GM21576 (cell line): ENCODE results near the gene UROS.

ENCODE experiments used
- ATAC-seq: cut with Tn5 transposase; IDR thresholded peaks from one replicate; pipeline ENCODE4 v1.9.1; 2021; ENCODE audit warnings: mild to moderate bottlenecking, moderate library complexity; ENCODE audit not compliant: unreplicated experiment

The UROS gene

DNA sequence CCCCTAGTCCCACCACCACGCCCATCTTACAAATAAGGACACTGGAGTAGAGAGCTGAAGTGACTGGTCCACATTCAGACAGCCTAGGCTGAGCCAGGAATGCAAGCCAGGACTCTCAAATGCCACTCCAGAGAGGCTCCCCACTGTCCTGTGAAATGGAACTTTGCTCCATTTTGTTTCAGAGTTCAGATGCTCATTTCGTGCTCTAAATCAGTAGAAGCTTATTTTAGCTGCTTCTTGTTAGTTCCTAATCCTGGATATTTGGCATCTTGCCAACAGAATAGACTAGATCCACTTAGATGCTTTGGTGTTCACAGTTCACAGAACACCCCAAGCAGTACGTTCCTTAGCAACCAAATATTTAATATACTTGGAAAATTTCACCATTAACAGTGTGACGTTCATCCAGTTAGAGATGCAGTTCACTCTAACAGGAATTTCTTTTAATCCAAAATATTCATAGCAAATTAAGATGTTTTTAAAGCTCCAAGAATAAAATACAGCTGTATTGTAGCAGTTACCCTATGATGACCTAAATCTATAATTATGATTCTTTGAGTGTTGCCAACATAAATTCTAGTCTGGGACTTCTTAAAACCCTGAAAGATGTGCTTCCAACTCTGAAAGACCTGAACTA is 54.7 kb downstream of the UROS start:
- ATAC-seq: no peak

DNA sequence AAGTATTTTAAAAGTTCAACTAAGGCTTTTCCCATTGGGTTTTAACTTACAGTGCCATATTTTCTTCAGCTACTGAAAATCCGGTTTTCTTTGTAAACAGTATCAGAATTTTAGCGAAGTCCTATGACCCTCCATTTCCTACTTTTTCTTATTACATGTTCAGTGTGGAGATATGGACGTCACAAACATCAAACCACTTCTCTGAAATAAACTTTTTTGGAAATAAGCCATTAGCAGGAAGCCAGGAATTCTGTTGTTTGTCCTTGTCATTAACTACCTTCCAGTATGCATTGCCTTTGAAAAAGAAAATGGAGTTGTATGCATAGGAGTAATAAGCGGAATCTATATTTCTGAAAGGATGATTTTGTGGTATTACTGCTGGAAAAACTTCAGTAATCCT is 56.5 kb downstream of the UROS start:
- ATAC-seq: no peak

DNA sequence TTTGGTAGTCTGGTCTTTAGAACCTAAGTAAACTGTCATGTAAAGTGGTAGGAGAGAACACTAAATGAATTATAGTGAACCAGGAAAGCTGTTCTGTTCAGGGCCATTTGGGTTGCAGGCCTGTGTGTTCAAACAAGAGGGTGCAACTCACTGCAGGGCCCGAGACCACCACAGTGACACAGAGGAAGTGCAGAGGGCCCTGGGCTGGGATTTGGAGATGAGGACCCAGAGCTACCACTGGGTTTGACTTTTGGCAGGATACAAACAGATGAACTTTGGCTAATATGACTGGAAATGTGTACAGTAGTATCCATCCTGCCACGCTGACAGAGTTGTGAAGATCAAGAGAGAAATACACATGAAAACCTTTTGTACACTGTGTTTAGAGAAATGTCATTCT is 57.2 kb downstream of the UROS start:
- ATAC-seq: no peak

DNA sequence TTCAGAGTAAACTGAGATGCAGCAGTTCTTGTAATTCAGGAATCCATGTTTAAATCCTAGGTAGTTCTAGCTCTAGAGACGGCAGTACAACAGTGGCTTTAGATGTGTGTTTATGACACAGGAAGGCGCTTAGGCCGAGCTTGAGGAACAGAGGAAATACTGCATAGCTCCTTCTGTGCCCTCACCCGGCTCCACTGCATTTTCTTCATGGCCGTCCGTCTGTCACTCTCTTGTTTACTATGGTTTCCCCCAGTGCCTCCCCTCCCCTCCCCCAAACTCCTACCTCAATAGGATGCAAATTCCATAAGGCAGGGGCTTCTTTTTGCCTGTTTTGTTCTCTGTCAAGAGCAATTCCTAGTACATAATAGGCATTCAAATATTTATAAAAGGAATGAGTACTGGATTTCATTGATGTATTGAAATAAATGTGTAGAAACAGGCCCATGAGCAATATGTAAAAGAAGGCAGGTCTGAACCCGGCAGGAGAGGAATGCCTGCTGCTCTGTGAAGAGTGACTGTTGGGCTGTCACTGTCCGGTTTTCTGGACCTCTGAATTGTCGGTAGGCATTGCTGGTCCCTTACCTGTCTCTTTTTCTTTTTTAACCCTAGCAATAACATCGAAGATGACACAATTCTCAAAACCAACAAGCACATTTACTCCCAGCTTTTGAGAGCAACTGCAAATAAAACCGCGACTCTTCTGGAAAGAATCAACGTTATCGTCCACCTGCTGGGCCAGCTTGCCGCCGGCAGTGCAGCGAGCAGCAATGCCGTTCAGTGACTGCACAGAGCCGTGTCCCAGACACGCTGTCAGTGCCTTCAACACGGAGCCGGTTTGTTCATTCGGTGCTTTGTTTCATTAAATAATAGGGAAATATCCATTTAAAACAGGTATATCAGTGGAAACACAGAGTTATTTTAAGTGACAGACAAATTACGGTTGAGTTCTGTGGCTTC is 60.1 kb downstream of the UROS start:
- ATAC-seq: no peak

DNA sequence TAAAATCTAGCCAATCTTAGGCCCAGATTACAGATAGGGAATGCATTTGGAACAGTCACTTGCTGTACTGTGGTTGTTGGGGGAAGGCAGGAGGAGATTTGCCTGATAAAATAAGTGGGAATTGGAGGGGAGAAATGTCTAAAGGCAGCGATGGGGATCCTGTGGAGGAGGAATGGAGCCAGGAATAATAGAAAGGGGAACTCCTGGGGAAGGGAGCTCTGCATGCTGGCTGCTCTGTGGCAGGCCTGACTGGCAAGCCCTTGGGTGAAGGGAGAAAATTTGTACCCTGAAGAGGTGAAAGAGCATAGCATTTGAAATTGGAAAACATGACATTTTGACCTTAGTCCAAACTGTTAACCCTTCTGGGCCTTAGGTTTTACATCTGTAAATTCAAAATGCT is 61.1 kb downstream of the UROS start:
- no peak for ATAC-seq

DNA sequence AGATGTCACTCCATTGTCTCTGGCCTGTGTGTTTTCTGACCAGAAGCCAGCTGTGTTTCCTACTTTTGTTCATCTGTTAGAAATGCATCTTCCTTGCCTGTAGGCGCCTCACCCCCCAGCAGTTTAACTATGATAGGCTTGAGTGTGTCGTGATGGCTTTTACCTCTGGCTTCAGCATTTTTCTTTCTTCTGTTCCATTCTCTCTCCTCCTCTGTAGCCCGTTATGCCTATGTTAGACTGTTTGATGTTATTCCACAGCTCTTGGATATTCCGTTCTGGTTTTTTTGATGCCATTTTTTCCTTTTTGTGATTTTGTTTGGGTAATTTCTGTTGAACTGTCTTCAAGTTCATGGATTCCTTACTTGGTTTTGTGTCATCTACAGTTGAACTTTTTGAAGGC is 65.3 kb downstream of the UROS start:
- no peak for ATAC-seq

DNA sequence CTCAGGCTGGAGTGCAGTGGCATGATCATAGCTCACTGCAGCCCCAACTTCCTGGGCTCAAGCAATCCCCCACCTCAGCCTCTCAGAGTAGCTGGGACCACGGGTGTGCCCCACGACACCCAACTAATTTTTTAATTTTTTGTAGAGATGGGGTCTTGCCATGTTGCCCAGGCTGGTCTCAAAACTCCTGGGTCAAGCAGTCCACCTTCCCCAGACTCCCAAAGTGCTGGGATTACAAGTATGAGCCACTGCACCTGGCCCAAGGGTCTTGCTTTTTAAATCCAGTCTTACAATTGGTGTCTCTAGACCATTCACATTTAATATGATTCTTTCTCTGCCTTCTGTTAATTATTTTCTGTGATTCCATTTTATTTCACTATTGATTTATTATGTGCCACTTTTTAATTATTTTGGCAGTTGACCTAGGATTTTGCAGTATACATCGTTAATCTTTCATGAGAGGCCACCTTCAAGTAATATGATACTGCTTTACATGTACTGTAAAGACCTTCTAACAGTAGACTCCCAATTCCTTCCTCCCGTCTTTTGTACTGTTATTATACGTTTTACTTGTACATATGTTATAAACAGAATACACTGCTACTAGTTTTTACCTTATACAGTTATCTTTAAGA is 66.1 kb downstream of the UROS start:
- ATAC-seq: no peak

DNA sequence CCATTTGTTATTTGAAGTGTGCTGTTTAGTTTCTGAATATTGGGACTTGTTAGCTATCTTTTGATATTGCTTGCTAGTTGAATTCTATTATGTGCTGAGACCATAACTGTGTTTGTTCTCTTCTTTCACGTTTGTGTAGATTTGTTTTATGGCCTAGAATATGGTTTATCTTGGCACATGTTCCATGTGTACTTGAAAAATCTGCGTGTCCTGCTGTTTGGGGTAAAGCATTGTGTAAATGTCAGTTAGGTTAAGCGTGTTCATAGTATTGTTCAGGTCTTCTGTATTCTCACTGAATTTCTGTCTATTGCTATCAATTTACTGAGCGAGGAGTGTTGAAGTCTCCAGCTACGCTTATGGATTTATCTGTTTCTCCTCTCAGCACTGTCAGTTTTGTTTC is 66.9 kb downstream of the UROS start:
- ATAC-seq: no peak

DNA sequence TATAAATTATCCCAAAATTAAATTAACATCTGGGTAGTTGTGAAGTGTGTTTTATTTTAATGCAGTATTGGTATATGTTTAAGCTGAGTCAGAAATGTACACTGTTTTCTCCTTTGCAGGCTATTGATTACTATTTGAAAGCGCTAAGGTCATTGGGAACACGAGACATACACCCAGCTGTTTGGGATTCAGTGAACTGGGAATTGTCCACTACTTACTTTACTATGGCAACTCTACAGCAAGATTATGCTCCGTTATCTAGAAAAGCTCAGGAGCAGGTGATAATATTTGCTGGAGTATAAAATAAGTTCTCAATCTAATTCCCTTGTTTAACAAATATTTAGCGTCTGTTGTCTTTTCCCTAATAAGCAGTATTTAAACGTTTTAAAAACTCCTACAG is 75.6 kb downstream of the UROS start:
- ATAC-seq: no peak

DNA sequence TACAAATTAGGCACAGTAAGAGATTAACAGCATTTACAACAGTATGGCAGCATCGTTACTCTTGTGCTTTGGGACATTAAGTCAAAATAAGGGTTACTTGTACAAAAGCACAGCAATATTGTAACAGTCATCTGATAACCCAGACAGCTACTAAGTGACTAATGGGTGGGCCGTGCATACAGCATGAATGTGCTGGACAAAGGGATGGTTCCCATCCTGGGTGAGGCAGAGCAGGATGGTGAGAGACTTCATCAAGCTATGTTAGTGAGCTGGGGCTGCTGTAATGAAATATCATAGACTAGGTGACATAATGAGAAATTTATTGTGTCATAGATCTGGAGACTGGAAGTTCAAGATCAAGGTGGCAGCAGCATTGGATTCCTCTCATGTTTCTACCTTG is 78.1 kb downstream of the UROS start:
- ATAC-seq: no peak

DNA sequence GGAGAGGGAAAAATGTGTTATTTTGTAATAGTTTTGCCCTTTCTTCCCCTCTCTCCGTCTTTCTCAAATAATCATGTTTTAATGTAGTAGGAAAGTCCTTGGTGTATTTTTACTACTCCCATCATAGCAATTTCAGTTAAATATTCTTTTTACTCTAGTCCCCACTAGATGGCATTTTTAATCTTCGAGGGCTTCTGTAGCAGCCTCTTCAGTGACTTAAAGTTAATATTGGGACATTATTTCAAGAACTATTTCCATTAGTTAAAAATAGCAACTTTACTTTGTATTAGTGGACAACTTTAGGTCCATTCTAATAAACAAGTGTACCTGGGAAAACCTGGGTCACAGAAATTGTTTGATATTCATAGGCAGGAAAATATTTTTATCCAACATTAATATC is 80.6 kb downstream of the UROS start:
- ATAC-seq: no peak

DNA sequence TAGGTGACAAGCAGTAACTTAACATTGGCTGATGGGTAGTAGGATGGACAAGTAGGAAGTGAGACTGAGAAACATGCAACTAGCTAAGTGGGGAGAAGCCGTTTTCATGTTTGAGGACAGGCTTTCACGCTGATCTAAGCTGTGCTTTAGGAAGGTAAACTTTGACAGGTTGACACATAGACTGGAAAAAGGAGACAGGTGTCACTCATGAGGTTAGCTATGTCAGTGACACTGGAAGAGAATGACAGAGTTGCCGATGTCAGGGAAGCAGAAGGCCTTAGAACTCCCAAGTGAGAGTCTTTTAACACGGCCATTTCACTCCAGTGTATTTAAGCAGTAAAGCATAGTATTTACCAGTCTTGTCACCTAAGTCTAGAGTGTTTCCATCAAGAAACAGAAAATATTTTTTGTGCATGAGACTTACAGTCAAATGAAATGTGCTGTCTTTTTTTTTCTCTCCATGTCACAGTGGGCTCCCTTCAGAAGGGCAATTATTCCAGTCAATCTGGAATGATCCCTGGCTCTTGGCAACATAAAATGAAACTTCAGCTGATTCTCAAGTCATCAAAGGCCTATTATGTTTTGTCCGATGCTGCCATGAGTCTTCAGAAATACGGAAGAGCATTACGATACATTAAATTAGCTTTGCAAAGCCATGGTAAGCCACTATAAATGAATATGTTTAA is 82.9 kb downstream of the UROS start:
- no peak for ATAC-seq
